M059J (cell line): Measurements from ENCODE around the gene CERT1. TPM values are rescaled to one million over a fixed set of nuclear protein-coding genes. Genes with fewer than 3 reads are reported as not detected.

Experiments used
- DNase-seq: peaks from one replicate; pipeline ENCODE4 v3.0.0-alpha.2; 2012; ENCODE audit warnings: low read depth
- total RNA-seq: library from RNA; depleted of rRNA; stranded (reverse); fragments of >200 nt; shearing (Covaris generic); gene quantifications from 2 replicates; pipeline ENCODE4 v1.2.3, GENCODE V29; 2014

CERT1 gene
- total RNA-seq, 1 experiment from 2014 or later: 13.3 TPM

- no peak for DNase-seq
Observed at GRCh38 chr5:75473463-75473862, 38.0 kb downstream of the CERT1 start.

DNA sequence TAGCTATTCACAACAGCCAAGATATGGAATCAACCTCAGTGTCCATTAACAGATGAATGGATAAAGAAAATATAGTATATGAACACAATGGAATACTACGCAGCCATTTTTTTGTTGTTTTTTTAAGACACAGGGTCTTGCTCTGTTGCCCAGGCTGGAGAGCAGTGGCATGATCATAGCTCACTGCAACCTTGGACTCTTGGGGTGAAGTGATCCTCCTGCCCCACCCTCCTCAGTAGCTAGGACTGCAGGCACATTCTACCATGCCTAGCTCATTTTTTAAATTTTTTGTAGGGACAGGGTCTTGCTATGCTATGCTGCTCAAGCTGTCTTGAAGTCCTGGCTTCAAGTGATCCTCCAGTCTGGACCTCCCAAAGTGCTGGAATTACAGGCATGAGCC is 38.5 kb downstream of the CERT1 start:
- no peak for DNase-seq

DNA sequence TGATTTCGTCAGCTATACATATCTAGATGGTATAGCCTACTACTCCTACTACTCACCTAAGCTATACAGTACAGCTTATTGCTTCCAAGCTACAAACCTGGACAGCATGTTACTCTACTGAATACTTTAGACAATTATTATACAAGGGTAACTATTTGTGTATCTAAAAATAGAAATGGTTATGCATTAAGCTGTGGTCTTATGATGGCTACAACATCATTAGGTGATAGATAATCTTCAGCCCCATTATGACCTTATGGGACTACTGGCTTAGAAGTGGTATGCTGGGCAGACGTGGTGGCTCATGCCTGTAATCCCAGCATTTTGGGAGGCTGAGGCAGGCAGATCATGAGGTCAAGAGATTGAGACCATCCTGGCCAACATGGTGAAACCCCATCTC is 40.2 kb downstream of the CERT1 start:
- DNase-seq: no peak

DNA sequence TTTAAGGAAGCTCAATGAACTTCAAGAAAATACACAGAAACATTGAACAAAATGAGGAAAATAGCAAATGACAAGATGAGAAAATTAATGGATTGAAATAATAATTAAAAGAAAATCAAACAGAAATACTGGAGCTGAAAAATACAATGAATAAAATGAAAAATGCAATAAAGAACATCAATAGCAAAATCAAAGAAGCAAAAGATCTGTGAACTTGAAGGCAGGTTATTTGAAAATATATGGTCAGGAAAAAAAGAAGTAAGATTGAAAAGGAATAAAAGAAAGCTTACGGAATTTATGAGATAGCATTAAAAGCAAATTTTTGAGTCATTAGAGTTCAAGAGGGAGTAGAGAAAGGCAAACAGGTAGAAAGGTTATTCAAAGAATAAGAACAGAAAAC is 42.4 kb downstream of the CERT1 start:
- DNase-seq: no peak

- DNase-seq: no peak
Observed at GRCh38 chr5:75468593-75468992, 42.8 kb downstream of the CERT1 start.

GRCh38 chr5:75466006-75466716 is 45.3 kb downstream of the CERT1 start:
- no peak for DNase-seq

GRCh38 chr5:75465480-75465879 is 45.9 kb downstream of the CERT1 start:
- no peak for DNase-seq

GRCh38 chr5:75463726-75464125 is 47.7 kb downstream of the CERT1 start:
- DNase-seq: no peak

DNA sequence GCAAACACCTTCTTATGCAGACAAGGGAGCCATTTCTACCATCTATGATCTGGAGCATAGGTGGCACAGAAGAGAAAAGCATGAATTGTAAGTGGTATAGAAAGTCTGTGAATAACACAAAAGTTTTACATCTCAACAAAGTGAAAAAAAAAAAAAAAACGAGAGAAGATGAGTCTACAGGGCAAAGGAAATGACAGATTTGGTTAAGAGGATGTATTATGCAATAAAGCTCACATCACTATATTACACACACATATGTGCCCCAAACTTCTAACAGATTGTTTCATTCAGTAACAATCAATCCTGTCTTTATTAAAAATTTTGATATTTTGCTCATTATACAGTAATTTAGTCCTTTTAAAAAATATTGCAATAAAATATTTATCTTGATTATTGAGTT is 49.8 kb downstream of the CERT1 start:
- no peak for DNase-seq

GRCh38 chr5:75460942-75461610 is 50.4 kb downstream of the CERT1 start:
- DNase-seq: no peak

DNA sequence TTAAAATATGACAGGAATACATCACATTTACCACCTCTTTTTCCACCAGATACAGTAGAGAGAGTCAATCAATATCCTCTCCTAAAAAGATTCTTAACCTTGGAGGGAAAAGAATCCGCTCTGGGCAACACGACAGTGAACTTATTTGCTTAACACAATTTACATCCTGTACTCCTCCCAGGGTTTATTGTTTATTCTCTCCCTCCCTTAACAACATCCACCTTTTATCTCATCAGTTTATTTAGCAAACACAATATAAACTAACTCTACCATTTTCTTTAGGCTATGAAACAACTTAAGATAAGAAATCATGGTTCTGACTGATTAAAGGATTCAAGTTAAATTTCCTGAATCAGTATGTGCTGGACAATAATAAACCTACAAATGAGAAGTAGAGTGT is 50.9 kb downstream of the CERT1 start:
- DNase-seq: no peak

DNA sequence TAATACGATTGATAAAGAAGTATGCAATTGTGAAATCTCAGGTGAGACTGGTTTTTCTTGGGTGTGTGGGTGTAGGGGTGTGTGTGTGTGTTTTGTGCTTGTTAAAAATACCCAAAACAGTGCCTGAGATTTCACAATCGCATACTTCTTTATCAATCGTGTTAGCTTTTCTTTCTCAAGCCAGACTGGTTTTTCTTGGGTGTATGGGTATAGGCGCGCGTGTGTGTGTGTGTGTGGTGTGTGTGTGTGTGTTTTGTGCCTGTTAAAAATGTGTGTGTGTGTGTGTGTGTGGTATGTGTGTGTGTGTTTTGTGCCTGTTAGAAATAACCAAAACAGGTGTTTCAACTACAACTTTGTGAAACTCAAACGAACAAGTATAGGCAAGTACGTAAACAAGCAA is 53.7 kb downstream of the CERT1 start:
- no peak for DNase-seq

GRCh38 chr5:75457161-75457560 is 54.3 kb downstream of the CERT1 start:
- DNase-seq: no peak

GRCh38 chr5:75450069-75450468 is 61.4 kb downstream of the CERT1 start:
- no peak for DNase-seq

DNA sequence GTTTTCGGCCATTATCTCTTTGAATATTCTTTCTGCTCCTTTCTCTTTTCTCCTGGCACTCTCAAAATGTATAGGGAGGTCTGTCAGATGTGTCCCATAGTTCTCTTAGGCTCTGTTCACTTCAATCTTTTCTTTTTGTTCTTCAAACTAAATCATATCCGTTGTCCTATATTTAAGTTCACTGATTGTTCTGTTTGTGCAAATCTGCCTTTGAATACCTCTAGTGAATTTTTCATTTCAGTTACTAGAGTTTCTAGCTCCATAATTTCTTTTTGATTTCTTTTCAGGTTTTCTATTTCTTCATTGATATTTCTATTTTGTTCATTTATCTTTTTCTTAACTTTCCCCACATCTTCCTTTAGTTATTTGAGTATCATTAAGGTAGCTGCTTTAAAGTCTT is 65.4 kb downstream of the CERT1 start:
- DNase-seq: no peak

GRCh38 chr5:75441560-75441959 is 69.9 kb downstream of the CERT1 start:
- no peak for DNase-seq

DNA sequence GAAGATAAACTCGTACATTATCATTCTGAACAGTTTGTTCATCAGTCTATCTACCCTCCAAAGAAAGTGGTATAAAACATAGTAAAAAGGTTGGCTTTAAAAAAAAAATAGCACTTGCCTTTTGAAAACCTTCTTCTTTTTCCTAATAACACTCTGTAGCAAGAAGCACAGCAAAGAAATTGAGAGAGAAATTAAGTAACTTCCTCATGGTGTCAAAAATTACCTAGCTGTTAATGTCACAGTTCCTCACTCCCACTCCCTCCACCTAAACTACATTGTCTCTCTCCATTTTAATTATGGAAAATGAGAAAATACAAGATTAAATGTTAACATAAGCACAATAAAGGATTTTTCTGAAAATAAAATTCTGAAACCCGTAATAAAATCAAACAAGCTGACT is 72.2 kb downstream of the CERT1 start:
- DNase-seq: no peak

- DNase-seq: no peak
Observed at GRCh38 chr5:75438722-75439121, 72.7 kb downstream of the CERT1 start.

- no peak for DNase-seq
Observed at GRCh38 chr5:75435096-75435495, 76.3 kb downstream of the CERT1 start.

GRCh38 chr5:75433814-75434506 is 77.5 kb downstream of the CERT1 start:
- DNase-seq: no peak

- no peak for DNase-seq
Observed at GRCh38 chr5:75414241-75414640, 97.2 kb downstream of the CERT1 start.

GRCh38 chr5:75412111-75412990 is 99.1 kb downstream of the CERT1 start:
- DNase-seq: peak; percentile 25
